Activated CD4-positive, alpha-beta memory T cell treated with anti-CD3 and anti-CD28 coated beads for 36 hours (primary cell): ENCODE measurements around the gene TCF7L1. TPM values are rescaled to one million over a fixed set of nuclear protein-coding genes. Genes with fewer than 3 reads are reported as not detected.
"Not testable (repeated sequence)": the region's sequence is repeated elsewhere in the genome, so short reads cannot be mapped to it uniquely, and the experiment has no call there.

Experiments
- CTCF ChIA-PET: fragments of 350-600 bp; sonication (Branson Sonifier 250); formaldehyde crosslinking; loops from one replicate; lab custom pipeline; 2021; ENCODE audit warnings: antibody characterized with exemption, inconsistent platforms; lab: Charles Lee
- POLR2A ChIA-PET: fragments of 350-600 bp; sonication (Branson Sonifier 250); formaldehyde crosslinking; loops from one replicate; lab custom pipeline; 2021; ENCODE audit warnings: antibody characterized with exemption; lab: Charles Lee
- DNase-seq: peaks from one replicate; pipeline ENCODE4 v3.0.0-alpha.2; 2020
- H3K27ac Mint-ChIP-seq: one replicate; pipeline ENCODE4 v1.8.0; 2021; ENCODE audit warnings: mixed read lengths
- H3K27me3 Mint-ChIP-seq: one replicate; pipeline ENCODE4 v1.8.0; 2021; ENCODE audit warnings: mixed read lengths
- H3K36me3 Mint-ChIP-seq: one replicate; pipeline ENCODE4 v1.8.0; 2021; ENCODE audit warnings: mixed read lengths
- H3K4me1 Mint-ChIP-seq: one replicate; pipeline ENCODE4 v1.8.0; 2021; ENCODE audit warnings: low read depth, mixed read lengths
- H3K4me3 Mint-ChIP-seq: one replicate; pipeline ENCODE4 v1.8.0; 2021; ENCODE audit warnings: mild to moderate bottlenecking, mixed read lengths
- H3K9me3 Mint-ChIP-seq: one replicate; pipeline ENCODE4 v1.8.0; 2021; ENCODE audit warnings: mixed read lengths
- intact Hi-C: fragments of 100-400 bp; cut with micrococcal nuclease; formaldehyde crosslinking; loops from one replicate; pipeline ENCODE4 v1.15.1; 2023
- total RNA-seq, 2 experiments: library from RNA; stranded (reverse); gene quantifications; one replicate each; pipeline ENCODE4 v1.2.3, GENCODE V29; 2021

The TCF7L1 gene
- total RNA-seq, 2 experiments from 2014 or later, result 0.07 TPM; not detected in 1

GRCh38 chr2:85325466-85325811, 192.2 kb downstream of the TCF7L1 start:
- Mint-ChIP-seq H3K36me3 (peaks cover 70% of the 10 kb centered on the region), H3K4me1 (peaks cover 52% of the 10 kb centered on the region), H3K27ac (peak overlapping the region; percentile 99), H3K4me3 (peak overlapping the region; percentile 98), H3K27me3 (no peaks in the 10 kb centered on the region), H3K9me3 (no peaks in the 10 kb centered on the region)
- no peak for DNase-seq
- intact Hi-C loops, result loop anchor here (5.0 kb wide), 1 partner anchor 272 kb away; the partner anchor contains the start of gene RNF181
- ChIA-PET POLR2A (interaction anchor here (1.2 to 3.0 kb wide), 2 partner anchors 16 to 214 kb away, joined by 4 to 38 read pairs; partner anchors contain the start of gene MAT2A), CTCF (interaction anchor here (0.9 to 3.3 kb wide), 3 partner anchors 25 to 226 kb away, joined by 3 to 16 read pairs (median 4); partner anchors contain the start of genes ELMOD3 and RETSAT)

GRCh38 chr2:85326406-85327159, 193.4 kb downstream of the TCF7L1 start:
- POLR2A ChIA-PET, result interaction anchor here (0.7 to 3.0 kb wide), 14 partner anchors 8 to 387 kb away, joined by 3 to 42 read pairs (median 8); partner anchors contain the start of genes ELMOD3, GGCX, MAT2A and RETSAT
- Mint-ChIP-seq H3K9me3 (no peaks in the 10 kb centered on the region), H3K27me3 (no peaks in the 10 kb centered on the region), H3K27ac (peak overlapping the region; percentile 99), H3K4me3 (peak overlapping the region; percentile 98), H3K36me3 (peaks cover 59% of the 10 kb centered on the region), H3K4me1 (peaks cover 51% of the 10 kb centered on the region)
- intact Hi-C loops, result loop anchor here (2.0 to 5.0 kb wide), 4 partner anchors 16 to 388 kb away; partner anchors contain the start of genes MAT2A and RNF181
- peak; percentile 74 for DNase-seq
- CTCF ChIA-PET, result interaction anchor here (0.9 to 3.3 kb wide), 5 partner anchors 26 to 401 kb away, joined by 4 to 16 read pairs (median 6); partner anchors contain the start of genes ELMOD3 and RETSAT

- Mint-ChIP-seq H3K4me3 (peak overlapping the region; percentile 98), H3K27ac (peak overlapping the region; percentile 99), H3K4me1 (peaks cover 47% of the 10 kb centered on the region), H3K9me3 (no peaks in the 10 kb centered on the region), H3K36me3 (peaks cover 53% of the 10 kb centered on the region), H3K27me3 (no peaks in the 10 kb centered on the region)
- CTCF ChIA-PET, result interaction anchor here (0.7 to 3.3 kb wide), 8 partner anchors 8 to 402 kb away, joined by 3 to 16 read pairs (median 6); partner anchors contain the start of genes ELMOD3, RETSAT and SH2D6
- intact Hi-C loops, result loop anchor here (2.0 to 5.0 kb wide), 4 partner anchors 16 to 388 kb away; partner anchors contain the start of genes MAT2A and RNF181
- POLR2A ChIA-PET, result interaction anchor here (0.7 to 3.0 kb wide), 20 partner anchors 9 to 867 kb away, joined by 3 to 42 read pairs (median 4); partner anchors contain the start of genes ELMOD3, GGCX, MAT2A and RETSAT
- peak; percentile 75 for DNase-seq
Observed at GRCh38 chr2:85327160-85327821, 194.1 kb downstream of the TCF7L1 start.

- intact Hi-C loops, result loop anchor here (1.0 to 5.0 kb wide), 5 partner anchors 17 to 389 kb away; partner anchors contain the start of genes ELMOD3, MAT2A, RETSAT and RNF181
- no peaks in the 10 kb centered on the region for H3K9me3 Mint-ChIP-seq
- H3K27me3 Mint-ChIP-seq, result no peaks in the 10 kb centered on the region
- H3K36me3 Mint-ChIP-seq, result peaks cover 45% of the 10 kb centered on the region
- peak; percentile 95 for DNase-seq
- H3K27ac Mint-ChIP-seq, result peak within 1 kb of the TSS; percentile 99
- H3K4me1 Mint-ChIP-seq, result peaks cover 40% of the 10 kb centered on the region
- H3K4me3 Mint-ChIP-seq, result peak within 1 kb of the TSS; percentile 98
- ChIA-PET CTCF (interaction anchor here (0.7 to 3.3 kb wide), 7 partner anchors 9 to 403 kb away, joined by 3 to 16 read pairs (median 6); partner anchors contain the start of gene SH2D6), POLR2A (interaction anchor here (0.7 to 3.0 kb wide), 16 partner anchors 9 to 866 kb away, joined by 3 to 42 read pairs (median 6); partner anchors contain the start of genes ELMOD3, MAT2A, RETSAT and RNF181)
Observed at GRCh38 chr2:85327822-85328617, 194.8 kb downstream of the TCF7L1 start, which contains the start of gene TGOLN2. TSS of gene TGOLN2 (minus strand) at chr2:85327989. CDS start at chr2:85327962, 27 bp downstream.

- Mint-ChIP-seq H3K27ac (peak overlapping the region; percentile 13), H3K4me3 (no peak overlapping the region), H3K4me1 (peaks cover 30% of the 10 kb centered on the region), H3K27me3 (no peaks in the 10 kb centered on the region), H3K36me3 (peaks cover 35% of the 10 kb centered on the region), H3K9me3 (no peaks in the 10 kb centered on the region)
- CTCF ChIA-PET, result no interaction called here
- POLR2A ChIA-PET, result interaction anchor here (0.9 kb wide), 1 partner anchor 10 kb away, joined by 3 read pairs; no protein-coding TSS in a partner anchor
- DNase-seq, result no peak
- intact Hi-C loops, result loop anchor here (5.0 kb wide), 1 partner anchor 268 kb away; the partner anchor contains the start of gene RNF181
Observed at GRCh38 chr2:85329181-85329651, 196.0 kb downstream of the TCF7L1 start.

GRCh38 chr2:85329701-85330100, 196.5 kb downstream of the TCF7L1 start:
- H3K27me3 Mint-ChIP-seq, DNase-seq, CTCF ChIA-PET, H3K4me3 Mint-ChIP-seq, H3K27ac Mint-ChIP-seq, H3K9me3 Mint-ChIP-seq: not testable (repeated sequence)
- Mint-ChIP-seq H3K4me1 (peaks cover 25% of the 10 kb centered on the region), H3K36me3 (peaks cover 30% of the 10 kb centered on the region)
- POLR2A ChIA-PET, result interaction anchor here (0.9 kb wide), 1 partner anchor 11 kb away, joined by 3 read pairs; no protein-coding TSS in a partner anchor
- intact Hi-C loops, result loop anchor here (5.0 kb wide), 1 partner anchor 268 kb away; the partner anchor contains the start of gene RNF181

- Mint-ChIP-seq H3K27me3 (no peaks in the 10 kb centered on the region), H3K36me3 (peaks cover 17% of the 10 kb centered on the region), H3K4me1 (peaks cover 21% of the 10 kb centered on the region), H3K27ac (no peak overlapping the region), H3K9me3 (no peaks in the 10 kb centered on the region), H3K4me3 (no peak overlapping the region)
- intact Hi-C loops, result no loop called here
- ChIA-PET POLR2A (no interaction called here), CTCF (no interaction called here)
- peak; percentile 52 for DNase-seq
Observed at GRCh38 chr2:85330839-85331636, 197.8 kb downstream of the TCF7L1 start.

GRCh38 chr2:85333877-85334276, 200.7 kb downstream of the TCF7L1 start:
- CTCF ChIA-PET, H3K27ac Mint-ChIP-seq, H3K4me3 Mint-ChIP-seq, DNase-seq, POLR2A ChIA-PET, H3K9me3 Mint-ChIP-seq, intact Hi-C loops, H3K27me3 Mint-ChIP-seq, H3K36me3 Mint-ChIP-seq: not testable (repeated sequence)
- peaks cover 18% of the 10 kb centered on the region for H3K4me1 Mint-ChIP-seq

- no peak overlapping the region for H3K4me3 Mint-ChIP-seq
- no peaks in the 10 kb centered on the region for H3K27me3 Mint-ChIP-seq
- no peak for DNase-seq
- H3K9me3 Mint-ChIP-seq, result no peaks in the 10 kb centered on the region
- no peaks in the 10 kb centered on the region for H3K36me3 Mint-ChIP-seq
- CTCF ChIA-PET, result no interaction called here
- peaks cover 13% of the 10 kb centered on the region for H3K4me1 Mint-ChIP-seq
- intact Hi-C loops, result no loop called here
- H3K27ac Mint-ChIP-seq, result no peak overlapping the region
- POLR2A ChIA-PET, result no interaction called here
Observed at GRCh38 chr2:85334928-85335327, 201.7 kb downstream of the TCF7L1 start.
